HepG2 (cell line): ENCODE data around the gene SEH1L. TPM values are rescaled to one million over a fixed set of nuclear protein-coding genes. Genes with fewer than 3 reads are reported as not detected.

Source experiments
- EEA1 ChIP-seq: sonication (generic); formaldehyde crosslinking; IDR thresholded peaks from 2 replicates; pipeline ENCODE4 v1.5.1; 2020; ENCODE audit warnings: mild to moderate bottlenecking, missing genetic modification reagents, borderline replicate concordance
- MED1 ChIP-seq: sonication (generic); formaldehyde crosslinking; IDR thresholded peaks from 2 replicates; pipeline ENCODE4 v1.4.0; 2020; ENCODE audit warnings: missing genetic modification reagents
- NFKBIZ ChIP-seq: IDR thresholded peaks from 2 replicates; pipeline ENCODE4 v1.6.1; 2018; ENCODE audit warnings: missing genetic modification reagents, missing compliant biosample characterization
- NR2F2 ChIP-seq: IDR thresholded peaks from 2 replicates; pipeline ENCODE4 v1.6.1; 2012; ENCODE audit warnings: low read depth, inconsistent platforms, borderline replicate concordance
- RFXAP ChIP-seq: sonication (generic); formaldehyde crosslinking; IDR thresholded peaks from 2 replicates; pipeline ENCODE4 v1.4.0; 2020; ENCODE audit warnings: missing genetic modification reagents, borderline replicate concordance
- SMAD3 ChIP-seq: sonication (generic); formaldehyde crosslinking; IDR thresholded peaks from 2 replicates; pipeline ENCODE4 v1.4.0; 2020; ENCODE audit warnings: missing genetic modification reagents
- SNAI1 ChIP-seq: sonication (generic); formaldehyde crosslinking; IDR thresholded peaks from 2 replicates; pipeline ENCODE4 v1.5.0; 2020; ENCODE audit warnings: mild to moderate bottlenecking, missing genetic modification reagents, borderline replicate concordance
- SOX6 ChIP-seq, 2 experiments: fragments of 450-650 bp in 1 of 2; sonication (generic) in 1 of 2; formaldehyde crosslinking in 1 of 2; IDR thresholded peaks; 2 replicates each; pipeline versions ENCODE4 v1.4.0 to v1.6.1; 2017 to 2020; ENCODE audit warnings: antibody characterized with exemption in 1 of 2, mild to moderate bottlenecking in 1 of 2, missing genetic modification reagents in 1 of 2
- TBL1XR1 ChIP-seq: fragments of 150-350 bp; IDR thresholded peaks from 2 replicates; pipeline ENCODE4 v1.6.1; 2014; ENCODE audit warnings: borderline replicate concordance, low read length; ENCODE audit not compliant: partially characterized antibody
- XBP1 ChIP-seq: sonication (generic); formaldehyde crosslinking; IDR thresholded peaks from 2 replicates; pipeline ENCODE4 v1.5.0; 2020; ENCODE audit warnings: missing genetic modification reagents
- ZNF33A ChIP-seq: sonication (generic); formaldehyde crosslinking; IDR thresholded peaks from 2 replicates; pipeline ENCODE4 v1.5.1; 2020; ENCODE audit warnings: missing genetic modification reagents, mild to moderate bottlenecking, moderate library complexity, borderline replicate concordance
- polyA plus RNA-seq, 8 experiments: library from polyadenylated mRNA; depleted of rRNA in 3 of 8; stranded (reverse) in 7 of 8; unstranded in 1 of 8; fragments of >200 nt; fragmentation: Illumina TruSeq in 4 of 8; extraction: Trizol in 4 of 8; gene quantifications; 2 replicates each; pipeline versions ENCODE4 v1.2.1 to v1.2.3, GENCODE V29; 2011 to 2016; ENCODE audit warnings: low read depth in 4 of 8, missing spikeins in 1 of 8, mixed read lengths in 1 of 8; ENCODE audit not compliant: insufficient read depth in 1 of 8
- total RNA-seq, 5 experiments: library from RNA; depleted of rRNA; stranded (reverse); fragments of >200 nt; fragmentation: Illumina TruSeq; extraction: Trizol; gene quantifications; 2 replicates each; pipeline ENCODE4 v1.2.3, GENCODE V29; 2016; ENCODE audit warnings: low read depth in 1 of 5
- TF ChIP-seq, protein P1 (sequence below), 2 experiments: sonication (generic) in 1 of 2; formaldehyde crosslinking in 1 of 2; IDR thresholded peaks; 2 replicates each; pipeline versions ENCODE4 v1.4.0 to v1.6.1; 2016 to 2020; ENCODE audit warnings: borderline replicate concordance in 1 of 2, low read depth in 1 of 2, mild to moderate bottlenecking in 1 of 2, missing genetic modification reagents in 1 of 2
- TF ChIP-seq, protein P2 (sequence below): sonication (generic); formaldehyde crosslinking; IDR thresholded peaks from 2 replicates; pipeline ENCODE4 v1.4.0; 2020; ENCODE audit warnings: mild to moderate bottlenecking, missing genetic modification reagents, borderline replicate concordance
- TF ChIP-seq, protein P3 (sequence below): sonication (generic); formaldehyde crosslinking; IDR thresholded peaks from 2 replicates; pipeline ENCODE4 v1.5.1; 2020; ENCODE audit warnings: mild to moderate bottlenecking, missing genetic modification reagents, moderate library complexity
- TF ChIP-seq, protein P4 (sequence below): IDR thresholded peaks from 2 replicates; pipeline ENCODE4 v1.6.1; 2016; ENCODE audit warnings: mild to moderate bottlenecking

SEH1L gene
- total and polyA plus RNA-seq, 2 of the 13 experiments (the other 11 are each of a cell fraction or from before 2014, with no cell fraction given): 59.6 to 63.5 TPM

DNA sequence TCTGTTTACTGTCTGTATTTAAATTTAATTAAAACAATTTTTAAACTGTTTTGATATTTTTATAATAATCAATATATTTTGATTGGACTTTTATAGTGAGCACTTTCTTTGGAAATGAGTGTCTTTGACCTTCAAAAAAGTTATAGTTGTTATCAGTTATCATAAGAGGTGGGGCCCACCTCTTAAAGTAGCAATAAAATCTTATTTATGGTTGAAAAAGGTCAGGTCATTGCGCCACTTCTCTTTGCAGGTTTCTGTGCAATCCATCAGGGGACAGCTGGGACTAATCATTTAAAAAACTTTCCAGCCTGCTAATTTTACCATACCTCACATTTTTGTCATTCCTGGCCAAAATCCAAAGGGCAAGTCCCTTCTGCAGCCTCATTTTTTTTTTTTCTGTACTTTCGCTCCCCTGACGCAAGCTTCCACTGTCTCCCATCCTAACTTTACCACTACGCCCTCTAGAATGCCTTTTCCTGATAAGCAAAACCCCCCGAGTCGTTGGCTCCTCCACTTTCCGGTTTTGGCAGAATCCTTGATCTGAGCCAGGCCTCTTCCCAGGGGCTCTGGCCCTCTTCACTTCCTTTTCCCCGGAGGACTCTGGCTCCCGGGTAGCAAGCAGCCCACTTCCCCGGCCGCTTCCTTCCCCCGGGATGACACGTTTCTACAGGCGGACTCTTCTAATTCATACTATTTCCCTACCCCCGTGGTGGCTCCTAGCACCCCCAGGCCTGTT, 1.1 kb upstream of the SEH1L start (continued):
- TF ChIP-seq ZNF33A (CRISPR knock-in tag) (peak; percentile 60; the same call in 1 of the 2 replicates), RFXAP (CRISPR knock-in tag) (0 out of 2 replicates have a peak, but pooled peaks have one; percentile 48), MED1 (CRISPR knock-in tag) (peak; percentile 70), SOX6 (IDR thresholded peaks at IDR 0.05) (no peak), SOX6 (CRISPR knock-in tag; IDR thresholded peaks at IDR 0.05) (peak; percentile 51; the same call in 1 of the 2 replicates), SNAI1 (CRISPR knock-in tag) (0 out of 2 replicates have a peak, but pooled peaks have one; percentile 13), XBP1 (CRISPR knock-in tag) (0 out of 2 replicates have a peak, but pooled peaks have one; percentile 68), NFKBIZ (CRISPR knock-in tag) (no peak), TBL1XR1 (peak; percentile 10), NR2F2 (peak; percentile 25; the same call in 1 of the 2 replicates), EEA1 (no peak), SMAD3 (0 out of 2 replicates have a peak, but pooled peaks have one; percentile 37)
- TF ChIP-seq, protein P1, sequence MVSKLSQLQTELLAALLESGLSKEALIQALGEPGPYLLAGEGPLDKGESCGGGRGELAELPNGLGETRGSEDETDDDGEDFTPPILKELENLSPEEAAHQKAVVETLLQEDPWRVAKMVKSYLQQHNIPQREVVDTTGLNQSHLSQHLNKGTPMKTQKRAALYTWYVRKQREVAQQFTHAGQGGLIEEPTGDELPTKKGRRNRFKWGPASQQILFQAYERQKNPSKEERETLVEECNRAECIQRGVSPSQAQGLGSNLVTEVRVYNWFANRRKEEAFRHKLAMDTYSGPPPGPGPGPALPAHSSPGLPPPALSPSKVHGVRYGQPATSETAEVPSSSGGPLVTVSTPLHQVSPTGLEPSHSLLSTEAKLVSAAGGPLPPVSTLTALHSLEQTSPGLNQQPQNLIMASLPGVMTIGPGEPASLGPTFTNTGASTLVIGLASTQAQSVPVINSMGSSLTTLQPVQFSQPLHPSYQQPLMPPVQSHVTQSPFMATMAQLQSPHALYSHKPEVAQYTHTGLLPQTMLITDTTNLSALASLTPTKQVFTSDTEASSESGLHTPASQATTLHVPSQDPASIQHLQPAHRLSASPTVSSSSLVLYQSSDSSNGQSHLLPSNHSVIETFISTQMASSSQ (IDR thresholded peaks at IDR 0.05; ENCODE audit: low read depth): 0 out of 2 replicates have a peak, but pooled peaks have one; percentile 11
- TF ChIP-seq, protein P1 (CRISPR knock-in tag; IDR thresholded peaks at IDR 0.05; ENCODE audit: borderline replicate concordance): no peak; the same call in 1 of the 2 replicates
- TF ChIP-seq, protein P2, sequence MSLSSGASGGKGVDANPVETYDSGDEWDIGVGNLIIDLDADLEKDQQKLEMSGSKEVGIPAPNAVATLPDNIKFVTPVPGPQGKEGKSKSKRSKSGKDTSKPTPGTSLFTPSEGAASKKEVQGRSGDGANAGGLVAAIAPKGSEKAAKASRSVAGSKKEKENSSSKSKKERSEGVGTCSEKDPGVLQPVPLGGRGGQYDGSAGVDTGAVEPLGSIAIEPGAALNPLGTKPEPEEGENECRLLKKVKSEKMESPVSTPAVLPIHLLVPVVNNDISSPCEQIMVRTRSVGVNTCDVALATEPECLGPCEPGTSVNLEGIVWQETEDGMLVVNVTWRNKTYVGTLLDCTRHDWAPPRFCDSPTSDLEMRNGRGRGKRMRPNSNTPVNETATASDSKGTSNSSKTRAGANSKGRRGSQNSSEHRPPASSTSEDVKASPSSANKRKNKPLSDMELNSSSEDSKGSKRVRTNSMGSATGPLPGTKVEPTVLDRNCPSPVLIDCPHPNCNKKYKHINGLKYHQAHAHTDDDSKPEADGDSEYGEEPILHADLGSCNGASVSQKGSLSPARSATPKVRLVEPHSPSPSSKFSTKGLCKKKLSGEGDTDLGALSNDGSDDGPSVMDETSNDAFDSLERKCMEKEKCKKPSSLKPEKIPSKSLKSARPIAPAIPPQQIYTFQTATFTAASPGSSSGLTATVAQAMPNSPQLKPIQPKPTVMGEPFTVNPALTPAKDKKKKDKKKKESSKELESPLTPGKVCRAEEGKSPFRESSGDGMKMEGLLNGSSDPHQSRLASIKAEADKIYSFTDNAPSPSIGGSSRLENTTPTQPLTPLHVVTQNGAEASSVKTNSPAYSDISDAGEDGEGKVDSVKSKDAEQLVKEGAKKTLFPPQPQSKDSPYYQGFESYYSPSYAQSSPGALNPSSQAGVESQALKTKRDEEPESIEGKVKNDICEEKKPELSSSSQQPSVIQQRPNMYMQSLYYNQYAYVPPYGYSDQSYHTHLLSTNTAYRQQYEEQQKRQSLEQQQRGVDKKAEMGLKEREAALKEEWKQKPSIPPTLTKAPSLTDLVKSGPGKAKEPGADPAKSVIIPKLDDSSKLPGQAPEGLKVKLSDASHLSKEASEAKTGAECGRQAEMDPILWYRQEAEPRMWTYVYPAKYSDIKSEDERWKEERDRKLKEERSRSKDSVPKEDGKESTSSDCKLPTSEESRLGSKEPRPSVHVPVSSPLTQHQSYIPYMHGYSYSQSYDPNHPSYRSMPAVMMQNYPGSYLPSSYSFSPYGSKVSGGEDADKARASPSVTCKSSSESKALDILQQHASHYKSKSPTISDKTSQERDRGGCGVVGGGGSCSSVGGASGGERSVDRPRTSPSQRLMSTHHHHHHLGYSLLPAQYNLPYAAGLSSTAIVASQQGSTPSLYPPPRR (CRISPR knock-in tag): 0 out of 2 replicates have a peak, but pooled peaks have one; percentile 52
- TF ChIP-seq, protein P3, sequence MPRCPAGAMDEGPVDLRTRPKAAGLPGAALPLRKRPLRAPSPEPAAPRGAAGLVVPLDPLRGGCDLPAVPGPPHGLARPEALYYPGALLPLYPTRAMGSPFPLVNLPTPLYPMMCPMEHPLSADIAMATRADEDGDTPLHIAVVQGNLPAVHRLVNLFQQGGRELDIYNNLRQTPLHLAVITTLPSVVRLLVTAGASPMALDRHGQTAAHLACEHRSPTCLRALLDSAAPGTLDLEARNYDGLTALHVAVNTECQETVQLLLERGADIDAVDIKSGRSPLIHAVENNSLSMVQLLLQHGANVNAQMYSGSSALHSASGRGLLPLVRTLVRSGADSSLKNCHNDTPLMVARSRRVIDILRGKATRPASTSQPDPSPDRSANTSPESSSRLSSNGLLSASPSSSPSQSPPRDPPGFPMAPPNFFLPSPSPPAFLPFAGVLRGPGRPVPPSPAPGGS: no peak
- TF ChIP-seq, protein P4, sequence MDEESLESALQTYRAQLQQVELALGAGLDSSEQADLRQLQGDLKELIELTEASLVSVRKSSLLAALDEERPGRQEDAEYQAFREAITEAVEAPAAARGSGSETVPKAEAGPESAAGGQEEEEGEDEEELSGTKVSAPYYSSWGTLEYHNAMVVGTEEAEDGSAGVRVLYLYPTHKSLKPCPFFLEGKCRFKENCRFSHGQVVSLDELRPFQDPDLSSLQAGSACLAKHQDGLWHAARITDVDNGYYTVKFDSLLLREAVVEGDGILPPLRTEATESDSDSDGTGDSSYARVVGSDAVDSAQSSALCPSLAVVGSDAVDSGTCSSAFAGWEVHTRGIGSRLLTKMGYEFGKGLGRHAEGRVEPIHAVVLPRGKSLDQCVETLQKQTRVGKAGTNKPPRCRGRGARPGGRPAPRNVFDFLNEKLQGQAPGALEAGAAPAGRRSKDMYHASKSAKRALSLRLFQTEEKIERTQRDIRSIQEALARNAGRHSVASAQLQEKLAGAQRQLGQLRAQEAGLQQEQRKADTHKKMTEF (CRISPR knock-in tag): 0 out of 2 replicates have a peak, but pooled peaks have one; percentile 23
